ENCODE results near the gene TTC23. TPM values are rescaled to one million over a fixed set of nuclear protein-coding genes. Genes with fewer than 3 reads are reported as not detected.

Gene TTC23
- total RNA-seq, 1 donor: 21.7 TPM

- no peaks in the 10 kb centered on the region for H3K79me2 ChIP-seq (ENCODE audit: insufficient read depth, low read length)
- H3K27me3 ChIP-seq (ENCODE audit: insufficient read depth, low read length): no peaks in the 10 kb centered on the region
- DNase-seq (ENCODE audit: insufficient read length, low spot score, missing footprints): no peak
- H3K27ac ChIP-seq (ENCODE audit: low read depth, low read length): no peak overlapping the region
- peaks cover 12% of the 10 kb centered on the region for H3K36me3 ChIP-seq (ENCODE audit: insufficient read depth, low read length)
- no peak overlapping the region for H2AFZ ChIP-seq (ENCODE audit: low read length)
- H3K9me3 ChIP-seq (ENCODE audit: low read depth, low read length): no peaks in the 10 kb centered on the region
- no peak for TF ChIP-seq CTCF (IDR thresholded peaks at IDR 0.05; ENCODE audit: extremely low read depth, low read depth, low read length)
- H3K4me3 ChIP-seq (ENCODE audit: insufficient read depth, low read length): no peak overlapping the region
- H4K20me1 ChIP-seq (ENCODE audit: insufficient read depth, low read length): no peaks in the 10 kb centered on the region
- H3K4me2 ChIP-seq (ENCODE audit: insufficient read depth, low read length): no peak overlapping the region
- H3K4me1 ChIP-seq (ENCODE audit: insufficient read depth, low read length): peaks cover 22% of the 10 kb centered on the region
Measured at GRCh38 chr15:99172171-99172570, 77.2 kb downstream of the TTC23 start.

- no peaks in the 10 kb centered on the region for H3K9me3 ChIP-seq (ENCODE audit: low read depth, low read length)
- H3K79me2 ChIP-seq (ENCODE audit: insufficient read depth, low read length): no peaks in the 10 kb centered on the region
- no peaks in the 10 kb centered on the region for H4K20me1 ChIP-seq (ENCODE audit: insufficient read depth, low read length)
- H3K36me3 ChIP-seq (ENCODE audit: insufficient read depth, low read length): peaks cover 12% of the 10 kb centered on the region
- no peak for DNase-seq (ENCODE audit: insufficient read length, low spot score, missing footprints)
- H3K4me1 ChIP-seq (ENCODE audit: insufficient read depth, low read length): peaks cover 17% of the 10 kb centered on the region
- no peak overlapping the region for H2AFZ ChIP-seq (ENCODE audit: low read length)
- no peak overlapping the region for H3K4me3 ChIP-seq (ENCODE audit: insufficient read depth, low read length)
- no peak for TF ChIP-seq CTCF (IDR thresholded peaks at IDR 0.05; ENCODE audit: extremely low read depth, low read depth, low read length)
- peak overlapping the region; percentile 91 for H3K27ac ChIP-seq (ENCODE audit: low read depth, low read length)
- H3K27me3 ChIP-seq (ENCODE audit: insufficient read depth, low read length): no peaks in the 10 kb centered on the region
- H3K4me2 ChIP-seq (ENCODE audit: insufficient read depth, low read length): no peak overlapping the region
Measured at GRCh38 chr15:99170476-99171065, 78.8 kb downstream of the TTC23 start.

GRCh38 chr15:99169769-99170311 is 79.5 kb downstream of the TTC23 start:
- Histone ChIP-seq H3K4me3 (ENCODE audit: insufficient read depth, low read length) (no peak overlapping the region), H3K79me2 (ENCODE audit: insufficient read depth, low read length) (no peaks in the 10 kb centered on the region), H2AFZ (ENCODE audit: low read length) (peak overlapping the region; percentile 28), H3K4me1 (ENCODE audit: insufficient read depth, low read length) (peaks cover 17% of the 10 kb centered on the region), H4K20me1 (ENCODE audit: insufficient read depth, low read length) (no peaks in the 10 kb centered on the region), H3K4me2 (ENCODE audit: insufficient read depth, low read length) (peak overlapping the region; percentile 40), H3K27ac (ENCODE audit: low read depth, low read length) (peak overlapping the region; percentile 91), H3K27me3 (ENCODE audit: insufficient read depth, low read length) (no peaks in the 10 kb centered on the region), H3K36me3 (ENCODE audit: insufficient read depth, low read length) (peaks cover 12% of the 10 kb centered on the region), H3K9me3 (ENCODE audit: low read depth, low read length) (no peaks in the 10 kb centered on the region)
- DNase-seq (ENCODE audit: insufficient read length, low spot score, missing footprints): peak; percentile 87
- TF ChIP-seq CTCF (IDR thresholded peaks at IDR 0.05; ENCODE audit: extremely low read depth, low read depth, low read length): no peak

- TF ChIP-seq CTCF (IDR thresholded peaks at IDR 0.05; ENCODE audit: extremely low read depth, low read depth, low read length): no peak
- Histone ChIP-seq H3K9me3 (ENCODE audit: low read depth, low read length) (no peaks in the 10 kb centered on the region), H3K27ac (ENCODE audit: low read depth, low read length) (peak overlapping the region; percentile 91), H3K4me1 (ENCODE audit: insufficient read depth, low read length) (peaks cover 17% of the 10 kb centered on the region), H4K20me1 (ENCODE audit: insufficient read depth, low read length) (no peaks in the 10 kb centered on the region), H3K4me3 (ENCODE audit: insufficient read depth, low read length) (peak overlapping the region; percentile 17), H3K79me2 (ENCODE audit: insufficient read depth, low read length) (no peaks in the 10 kb centered on the region), H3K4me2 (ENCODE audit: insufficient read depth, low read length) (no peak overlapping the region), H3K36me3 (ENCODE audit: insufficient read depth, low read length) (peaks cover 8% of the 10 kb centered on the region), H3K27me3 (ENCODE audit: insufficient read depth, low read length) (no peaks in the 10 kb centered on the region), H2AFZ (ENCODE audit: low read length) (peak overlapping the region; percentile 28)
- no peak for DNase-seq (ENCODE audit: insufficient read length, low spot score, missing footprints)
Measured at GRCh38 chr15:99168601-99169580, 80.5 kb downstream of the TTC23 start.

Measured in osteoblast (primary cell).